NCI-H146 treated with DMSO at 0.1 percent for 48 hours (cell line): ENCODE measurements around the gene TDRD3.
"Not testable (repeated sequence)": the region's sequence is repeated elsewhere in the genome, so short reads cannot be mapped to it uniquely, and the experiment has no call there.

Source experiments
- DNase-seq: peaks from one replicate; lab custom pipeline; 2025; ENCODE audit not compliant: unreplicated experiment; lab: John Stamatoyannopoulos, UW

Gene TDRD3

GRCh38 chr13:60398379-60398891, 1.4 kb downstream of the TDRD3 start:
- no peak for DNase-seq

GRCh38 chr13:60398907-60399589, 2.0 kb downstream of the TDRD3 start:
- no peak for DNase-seq

DNA sequence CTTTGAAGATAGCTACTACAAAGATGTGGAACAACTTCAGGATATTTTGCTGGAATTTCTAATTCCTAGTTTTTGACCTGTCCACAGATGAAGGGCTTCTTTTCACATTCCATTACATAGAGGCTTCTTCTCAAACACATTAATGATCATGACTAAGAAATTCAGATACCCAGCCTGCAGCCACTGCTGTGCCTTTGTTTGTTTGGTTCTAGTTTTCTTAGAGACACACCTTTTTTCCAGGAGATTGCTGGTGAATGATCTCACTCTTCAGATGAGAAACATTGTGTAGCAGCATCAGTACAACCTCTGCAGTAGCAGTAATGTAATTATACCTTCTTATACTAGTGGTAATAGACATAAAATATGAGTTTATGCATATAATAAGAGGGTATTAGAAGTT, 5.0 kb downstream of the TDRD3 start:
- no peak for DNase-seq

- no peak for DNase-seq
Measured at GRCh38 chr13:60407095-60407494, 10.1 kb downstream of the TDRD3 start.

GRCh38 chr13:60407852-60408251, 10.8 kb downstream of the TDRD3 start:
- DNase-seq: not testable (repeated sequence)

- not testable (repeated sequence) for DNase-seq
Measured at GRCh38 chr13:60409574-60410292, 12.7 kb downstream of the TDRD3 start.

DNA sequence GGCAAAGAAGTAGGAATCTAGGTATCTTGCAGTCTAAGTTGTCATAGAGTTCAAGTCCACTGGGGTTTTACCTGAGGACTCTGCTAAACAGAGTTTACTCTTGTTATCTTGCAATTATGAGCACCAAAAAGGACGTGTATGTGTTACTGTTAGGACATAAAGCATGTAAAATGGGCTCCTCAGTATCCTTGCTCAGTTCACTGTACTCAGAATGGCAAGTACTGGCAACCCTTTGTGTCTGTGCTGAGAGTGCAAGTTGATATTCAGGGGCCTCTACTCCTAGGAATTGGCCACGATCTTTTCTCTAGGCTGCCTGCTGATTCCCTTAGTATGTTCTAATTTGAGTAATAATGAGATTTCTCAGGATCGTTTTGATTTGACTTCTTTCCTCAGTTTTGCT, 13.3 kb downstream of the TDRD3 start:
- DNase-seq: no peak

GRCh38 chr13:60411464-60411863, 14.4 kb downstream of the TDRD3 start:
- no peak for DNase-seq

DNA sequence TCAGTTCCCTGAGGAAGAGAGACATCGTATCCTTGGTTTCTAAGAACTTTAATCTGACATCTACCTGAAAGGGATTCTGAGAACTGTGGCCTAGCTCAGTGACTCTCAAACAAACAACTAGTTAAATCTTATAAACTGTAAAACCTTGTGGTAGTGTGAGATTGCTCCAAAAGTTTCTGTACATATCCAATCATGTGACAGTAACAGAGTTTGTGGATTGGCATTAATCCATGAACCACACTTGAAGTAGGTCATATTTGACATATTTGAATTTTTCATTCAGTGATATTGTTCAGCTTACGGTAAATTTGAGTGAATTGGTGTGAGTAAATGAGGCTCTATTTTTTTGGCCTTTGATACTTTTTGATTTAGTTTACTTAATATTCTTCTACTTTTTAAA, 15.0 kb downstream of the TDRD3 start:
- DNase-seq: no peak

DNA sequence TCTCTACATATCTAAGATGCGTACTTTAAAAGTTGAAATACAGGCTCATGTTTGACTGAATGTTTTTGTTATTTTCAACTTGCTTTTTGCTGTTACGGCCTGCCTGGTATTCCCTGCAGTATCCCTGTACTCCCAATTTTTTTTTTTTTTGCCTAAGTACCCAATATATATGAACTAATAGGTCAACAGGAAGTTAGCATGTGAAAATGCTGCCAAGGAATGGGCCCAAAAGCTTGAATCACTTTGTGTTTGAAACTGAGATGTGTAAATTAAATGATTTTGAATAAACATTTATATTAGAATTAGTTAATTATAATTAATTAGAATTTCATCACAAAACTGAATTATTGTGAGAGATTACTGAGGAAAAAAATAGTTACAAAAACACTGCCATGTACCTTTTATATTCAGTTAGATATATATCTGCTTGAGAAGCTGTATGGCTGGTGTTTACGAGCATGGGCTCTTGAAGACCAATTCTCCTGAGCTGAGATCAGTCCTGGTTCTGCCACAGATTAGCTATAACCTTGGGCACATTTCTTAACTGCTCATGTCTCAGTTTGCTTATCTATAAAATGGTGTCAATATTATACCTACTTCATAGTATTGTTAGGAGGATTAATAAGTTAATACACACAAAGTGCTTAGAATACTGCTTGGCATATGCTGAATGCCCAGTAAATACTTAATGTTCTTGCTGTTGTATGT, 16.0 kb downstream of the TDRD3 start:
- DNase-seq: no peak

- no peak for DNase-seq
Measured at GRCh38 chr13:60414177-60414576, 17.2 kb downstream of the TDRD3 start.

- no peak for DNase-seq
Measured at GRCh38 chr13:60417734-60418133, 20.7 kb downstream of the TDRD3 start.

DNA sequence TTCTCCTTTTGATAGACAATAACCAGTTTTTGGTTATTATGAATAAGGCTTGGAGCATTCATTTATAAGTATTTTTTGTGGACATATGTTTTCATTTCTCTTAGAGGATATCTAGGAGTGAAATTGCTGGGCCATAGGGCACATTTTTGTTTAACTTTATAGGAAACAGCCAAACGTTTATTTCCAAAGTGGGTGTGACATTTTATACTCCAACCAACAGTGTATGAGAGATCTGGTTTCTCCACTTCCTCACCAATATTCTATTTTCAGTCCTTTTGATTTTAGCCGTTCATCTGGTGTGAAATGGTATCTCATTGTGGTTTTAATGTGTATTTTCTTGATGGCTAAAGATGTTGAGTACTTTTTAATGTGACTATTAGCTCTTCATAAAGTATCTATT, 21.9 kb downstream of the TDRD3 start:
- no peak for DNase-seq

DNA sequence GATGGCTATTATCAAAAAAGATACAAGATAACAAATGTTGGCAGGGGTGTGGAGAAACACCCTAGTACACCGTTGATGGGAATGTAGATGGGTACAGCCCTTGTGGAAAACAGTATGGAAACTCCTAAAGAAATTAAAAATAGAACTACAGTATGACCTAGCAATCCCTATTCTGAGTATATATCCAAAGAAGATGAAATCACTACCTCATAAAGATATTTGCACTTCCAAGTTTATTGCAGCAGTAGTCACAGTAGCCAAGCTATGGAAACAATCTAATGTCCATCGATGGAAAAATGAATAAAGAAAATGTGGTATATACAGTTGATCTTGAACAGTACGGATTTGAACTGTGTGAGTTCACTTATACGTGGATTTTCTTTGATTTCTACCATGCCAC, 28.3 kb downstream of the TDRD3 start:
- DNase-seq: no peak

GRCh38 chr13:60426075-60426474, 29.1 kb downstream of the TDRD3 start:
- no peak for DNase-seq

- DNase-seq: no peak
Measured at GRCh38 chr13:60427285-60427684, 30.3 kb downstream of the TDRD3 start.

- peak; percentile 71 for DNase-seq
Measured at GRCh38 chr13:60431108-60431700, 34.2 kb downstream of the TDRD3 start.

- DNase-seq: no peak
Measured at GRCh38 chr13:60433505-60433904, 36.5 kb downstream of the TDRD3 start.

DNA sequence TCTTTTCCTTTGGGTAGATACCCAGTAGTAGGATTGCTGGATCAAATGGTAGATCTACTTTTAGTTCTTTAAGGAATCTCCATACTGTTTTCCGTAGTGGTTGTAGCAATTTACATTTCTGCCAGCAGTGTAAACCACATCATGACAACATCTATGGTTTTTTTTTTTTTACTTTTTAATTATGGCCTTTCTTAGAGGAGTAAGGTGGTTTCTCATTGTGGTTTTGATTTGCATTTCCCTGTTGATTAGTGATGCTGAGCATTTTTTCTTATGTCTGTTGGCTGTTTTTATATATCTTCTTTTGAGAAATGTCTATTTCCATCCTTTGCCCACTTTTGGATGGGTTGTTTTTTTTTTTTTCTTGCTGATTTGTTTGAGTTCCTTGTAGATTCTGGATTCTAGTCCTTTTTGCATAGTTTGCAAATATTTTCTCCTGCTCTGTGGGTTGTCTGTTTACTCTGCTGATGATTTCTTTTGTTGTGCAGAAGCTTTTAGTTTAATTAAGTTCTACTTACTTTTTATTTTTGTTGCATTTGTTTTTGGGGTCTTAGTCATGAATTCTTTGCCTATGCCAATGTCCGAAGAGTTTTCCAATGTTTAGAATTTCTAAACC, 38.8 kb downstream of the TDRD3 start:
- DNase-seq: no peak

DNA sequence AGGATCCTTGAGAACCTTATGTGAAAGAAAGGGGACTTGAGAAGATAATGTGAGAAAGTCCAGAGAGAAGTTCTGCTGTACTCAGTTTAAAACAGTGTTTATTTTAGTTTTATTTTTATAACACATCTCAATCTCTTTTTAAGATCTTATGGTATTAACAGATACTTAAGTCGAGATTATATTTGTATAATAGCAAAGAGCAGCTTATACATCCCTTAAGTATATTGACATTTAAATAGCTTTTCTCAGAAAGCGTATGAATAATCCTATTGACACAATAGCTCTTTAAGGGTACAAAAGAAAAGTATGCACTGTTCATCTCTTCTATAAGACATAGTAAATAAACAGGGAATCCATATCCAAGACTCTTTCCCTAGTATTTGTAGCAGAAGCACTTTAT, 42.2 kb downstream of the TDRD3 start:
- DNase-seq: no peak

- no peak for DNase-seq
Measured at GRCh38 chr13:60441761-60442160, 44.7 kb downstream of the TDRD3 start.
